GM19193 (cell line): Measurements from ENCODE around the gene TMEM95.

ENCODE experiments used
- POLR2A ChIP-seq: IDR thresholded peaks from 4 replicates; pipeline ENCODE4 v1.6.1; 2011; ENCODE audit not compliant: insufficient read depth, insufficient read length; ENCODE audit errors: extremely low read depth

The TMEM95 gene

DNA sequence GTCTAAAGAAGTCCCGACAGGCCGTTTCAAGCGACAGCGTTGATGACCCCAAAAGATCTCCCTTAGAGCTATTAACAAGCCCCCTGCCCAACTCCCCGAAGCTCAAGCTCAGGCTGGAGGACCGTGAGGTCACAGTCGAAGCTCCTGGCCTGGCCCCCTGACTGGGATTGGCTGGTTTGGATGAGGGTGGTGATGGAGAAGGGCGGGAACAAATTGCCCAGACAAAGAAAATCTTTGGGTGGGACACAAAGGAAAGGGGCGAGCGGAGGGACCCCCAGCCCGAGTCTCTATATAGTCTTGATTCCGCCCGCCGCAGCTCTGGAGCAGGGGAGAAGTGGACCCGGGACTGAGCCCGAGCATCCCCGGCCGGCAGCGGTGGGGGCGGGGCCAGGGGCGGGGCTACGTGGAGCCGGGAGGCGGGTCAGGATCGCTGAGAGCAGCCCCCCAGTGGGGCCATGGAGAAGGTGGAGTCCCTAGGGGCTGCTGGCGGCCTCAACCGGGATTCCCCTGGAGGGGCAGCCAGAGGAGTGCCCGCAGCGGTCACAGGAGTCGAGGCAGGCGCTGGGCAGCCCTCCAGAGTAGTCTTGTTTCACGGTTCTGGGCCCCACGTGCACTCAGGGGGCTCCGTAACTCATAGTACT, 24.8 kb upstream of the TMEM95 start:
- TF ChIP-seq POLR2A, result no peak

GRCh38 chr17:7330638-7331015, 24.3 kb upstream of the TMEM95 start:
- TF ChIP-seq POLR2A, result no peak

- no peak for TF ChIP-seq POLR2A
Observed at GRCh38 chr17:7332111-7332510, 22.8 kb upstream of the TMEM95 start.

DNA sequence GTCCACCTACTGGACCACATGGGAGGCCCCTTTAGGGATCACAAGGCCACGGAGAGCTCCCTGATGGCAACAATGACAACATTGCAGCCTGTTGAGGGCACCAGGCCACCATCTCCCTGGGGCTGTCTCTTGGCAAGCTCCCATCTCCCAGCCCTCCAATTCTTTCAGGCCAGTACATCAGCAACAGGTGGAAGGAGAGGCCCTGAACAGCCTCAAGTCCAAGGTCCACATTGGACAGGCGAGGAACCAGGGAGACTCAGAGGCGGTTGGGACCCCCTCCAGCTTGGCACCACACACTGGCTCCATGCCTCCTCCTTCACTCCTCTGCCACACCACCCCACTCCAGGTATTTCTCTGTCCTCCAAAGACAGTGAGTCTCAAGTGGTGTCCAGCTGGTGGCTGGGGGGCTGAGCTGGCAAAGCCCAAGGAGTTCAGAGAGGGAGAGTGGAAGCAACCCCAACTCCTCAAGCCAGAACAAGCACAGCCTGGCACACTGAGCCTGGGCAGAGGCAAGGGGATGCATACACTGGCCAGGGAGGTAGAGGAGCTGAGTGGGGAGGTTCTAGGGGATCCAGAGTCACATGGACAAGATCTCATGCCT, 19.9 kb upstream of the TMEM95 start:
- TF ChIP-seq POLR2A, result no peak

DNA sequence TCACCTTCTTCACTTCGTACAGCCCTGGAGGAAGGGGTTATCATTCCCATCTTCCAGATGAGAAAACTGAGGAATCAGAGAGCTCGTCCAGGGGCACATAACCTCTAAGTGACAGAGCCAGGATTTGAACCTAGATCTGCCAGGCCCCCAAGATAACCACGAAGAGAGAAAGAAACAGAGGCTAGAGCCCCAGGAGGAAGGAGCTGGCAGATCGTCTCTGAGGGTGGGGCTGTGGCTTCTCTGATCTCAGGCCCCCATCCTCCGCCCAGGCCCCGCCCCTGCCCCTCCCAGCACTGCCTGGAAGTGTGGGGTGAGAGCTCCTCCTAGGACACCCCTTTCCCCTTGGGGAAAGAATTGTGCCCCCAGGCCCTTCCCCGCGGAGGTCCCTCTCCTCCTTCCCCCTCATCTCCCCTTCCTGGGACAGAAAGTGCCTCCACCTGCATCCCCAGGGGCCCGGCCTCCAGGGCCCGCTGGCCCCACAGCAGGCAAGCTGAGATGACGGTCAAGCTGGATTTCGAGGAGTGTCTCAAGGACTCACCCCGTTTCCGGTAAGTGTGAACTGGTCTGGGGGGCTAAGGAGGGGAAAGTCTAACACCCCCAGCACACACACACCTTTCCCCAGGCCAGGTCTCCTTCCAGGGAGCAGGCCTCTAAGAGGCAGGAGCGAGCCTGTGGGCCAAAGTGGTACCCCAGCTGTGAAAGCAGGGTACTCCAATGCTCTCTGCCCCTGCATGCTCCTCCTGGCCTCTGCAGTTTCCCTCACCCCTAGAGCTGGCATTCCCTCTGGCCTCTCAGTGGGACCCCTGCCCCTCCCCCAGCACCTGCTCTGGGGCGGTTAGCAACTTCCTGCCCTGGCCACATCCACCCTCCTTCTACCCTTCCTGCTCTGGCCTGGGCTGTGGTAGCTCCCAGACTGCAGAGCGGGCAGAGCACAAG, 18.4 kb upstream of the TMEM95 start, which contains the start of gene ACAP1:
Gene ACAP1, plus strand, starts transcription at position 290 of the 936 bp plus-strand sequence. Its CDS starts 206 bp downstream, at position 496.
- peak; percentile 57 for TF ChIP-seq POLR2A

GRCh38 chr17:7340179-7340578, 14.8 kb upstream of the TMEM95 start:
- TF ChIP-seq POLR2A, result no peak

DNA sequence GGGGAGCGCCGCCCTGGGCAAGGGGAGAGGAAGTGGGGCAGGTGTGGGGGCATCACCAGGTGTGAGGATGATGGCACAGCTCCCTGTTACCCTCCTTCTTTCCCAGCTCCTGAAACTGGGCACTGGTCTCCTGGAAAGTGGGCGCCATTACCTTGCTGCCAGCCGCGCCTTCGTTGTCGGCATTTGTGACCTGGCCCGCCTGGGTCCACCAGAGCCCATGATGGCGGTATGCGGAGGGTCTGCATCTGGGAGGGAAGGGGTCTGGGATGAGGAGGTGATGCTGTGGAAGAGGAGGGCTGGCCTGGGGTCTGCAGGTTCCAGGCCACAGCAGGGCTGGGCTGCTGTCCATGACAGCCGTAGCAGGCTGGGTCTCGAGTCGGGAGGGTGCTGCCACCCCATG, 13.1 kb upstream of the TMEM95 start:
- TF ChIP-seq POLR2A, result no peak

GRCh38 chr17:7343250-7343649, 11.7 kb upstream of the TMEM95 start:
- no peak for TF ChIP-seq POLR2A

GRCh38 chr17:7346761-7347614, 8.0 kb upstream of the TMEM95 start:
- no peak for TF ChIP-seq POLR2A

GRCh38 chr17:7347630-7348477, 7.1 kb upstream of the TMEM95 start:
- no peak for TF ChIP-seq POLR2A

DNA sequence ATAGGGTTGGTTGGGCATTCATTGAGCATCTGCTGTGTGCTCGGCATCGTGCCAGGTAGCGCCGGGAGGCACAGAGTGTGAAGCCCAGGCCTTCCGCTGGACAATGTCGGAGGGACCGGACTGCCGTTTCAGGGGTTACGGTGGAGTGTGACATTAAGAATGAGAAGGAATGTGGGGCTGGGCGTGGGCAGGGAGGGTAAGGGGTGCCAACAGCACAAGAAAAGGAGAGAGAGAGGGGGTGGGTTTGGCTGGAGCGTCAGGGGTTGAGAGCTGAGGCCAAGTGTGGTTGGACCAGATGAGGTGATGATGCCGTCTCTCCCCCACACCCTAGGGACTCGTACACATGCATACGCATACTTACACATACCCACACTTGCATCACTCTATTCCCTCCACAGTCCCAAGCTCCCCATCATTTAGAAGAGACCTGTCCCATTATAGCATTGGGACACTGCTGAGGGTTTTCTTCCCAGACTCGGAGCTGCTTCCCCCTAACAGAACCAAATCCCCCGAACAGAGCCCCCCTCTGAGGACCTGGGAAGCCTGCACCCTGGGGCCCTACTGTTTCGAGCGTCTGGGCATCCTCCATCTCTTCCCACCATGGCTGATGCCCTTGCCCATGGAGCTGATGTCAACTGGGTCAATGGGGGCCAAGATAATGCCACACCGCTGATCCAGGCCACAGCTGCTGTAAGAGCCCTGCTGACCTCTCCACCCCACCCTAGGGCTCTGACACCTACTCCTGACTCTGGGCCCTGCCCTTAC, 6.3 kb upstream of the TMEM95 start:
- TF ChIP-seq POLR2A, result no peak

DNA sequence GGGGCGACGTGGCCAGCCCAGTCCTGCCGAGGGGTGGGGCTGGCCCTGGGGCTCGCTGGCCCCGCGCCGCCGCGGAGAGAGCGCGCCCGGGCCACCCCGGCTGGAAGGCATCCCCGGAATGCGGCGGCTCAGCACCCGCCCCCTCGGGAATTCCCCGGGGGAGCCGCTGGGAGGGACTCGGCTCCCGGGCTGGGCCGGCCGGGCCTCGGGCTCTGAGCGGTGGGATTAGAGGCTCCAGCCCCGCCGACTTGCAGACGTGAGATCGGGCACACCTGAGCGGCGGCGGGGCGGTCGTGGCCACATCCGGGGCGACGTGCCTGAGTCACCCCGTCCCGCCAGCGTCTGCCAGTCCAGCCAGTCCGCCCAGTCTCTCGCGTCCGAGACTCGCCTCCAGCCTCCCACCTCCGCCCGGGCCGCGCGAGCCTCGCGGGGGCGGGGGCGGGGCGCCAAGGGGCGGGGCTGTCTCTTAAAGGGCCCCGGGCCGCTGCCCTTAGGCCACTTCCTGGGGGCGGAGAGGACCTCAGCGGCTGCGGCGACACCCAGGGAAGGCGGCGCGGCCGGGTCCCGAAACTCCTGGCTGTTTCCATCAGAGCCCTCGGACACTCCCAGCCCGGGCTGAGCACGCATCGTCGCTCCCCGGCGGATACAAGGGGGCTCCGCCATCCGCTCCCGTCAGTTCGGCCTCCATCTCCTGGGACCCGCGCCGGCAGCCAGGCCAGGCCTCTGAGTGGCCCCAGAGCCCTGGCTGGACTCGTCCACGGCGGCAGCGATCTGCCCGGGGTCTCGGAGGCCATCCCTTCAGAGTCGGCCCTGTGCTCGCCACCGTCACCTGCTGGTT, 3.1 kb upstream of the TMEM95 start, which contains the start of gene KCTD11:
Gene KCTD11, plus strand, starts transcription at position 498 of the 838 bp plus-strand sequence.
- TF ChIP-seq POLR2A, result peak; percentile 57

GRCh38 chr17:7352503-7352889, 2.5 kb upstream of the TMEM95 start:
- no peak for TF ChIP-seq POLR2A
